ENCODE measurements around the gene LRP6. TPM values are rescaled to one million over a fixed set of nuclear protein-coding genes. Genes with fewer than 3 reads are reported as not detected.

Gene LRP6
- total RNA-seq, 1 donor from 2014 or later, result 44.4 TPM

- no peaks in the 10 kb centered on the region for H3K36me3 ChIP-seq (ENCODE audit: control insufficient read depth in 3 of 3, insufficient read depth in 3 of 3, low read length in 3 of 3)
- peaks cover 3 to 9% (median 7%) of the 10 kb centered on the region in 3 donors for H3K4me1 ChIP-seq (ENCODE audit: control insufficient read depth in 3 of 3, insufficient read depth in 3 of 3, low read length in 3 of 3)
These were observed 47.2 kb downstream of the LRP6 start for GRCh38 chr12:12219664-12220063.

GRCh38 chr12:12217018-12217359 is 49.9 kb downstream of the LRP6 start:
- H3K36me3 ChIP-seq (ENCODE audit: control insufficient read depth in 3 of 3, insufficient read depth in 3 of 3, low read length in 3 of 3), result no peaks in the 10 kb centered on the region
- no peaks in the 10 kb centered on the region for H3K27me3 ChIP-seq (ENCODE audit: control insufficient read depth in 3 of 3, insufficient read depth in 3 of 3, low read length in 3 of 3)
- H3K27ac ChIP-seq (ENCODE audit: low read depth, low read length), result no peak overlapping the region
- no peak overlapping the region for H3K4me3 ChIP-seq (ENCODE audit: low read length in 3 of 3)
- no peak overlapping the region for H3K9ac ChIP-seq (ENCODE audit: low read depth in 1 of 3, low read length in 3 of 3)
- H3K4me1 ChIP-seq (ENCODE audit: control insufficient read depth in 3 of 3, insufficient read depth in 3 of 3, low read length in 3 of 3), result peaks cover 3 to 12% (median 7%) of the 10 kb centered on the region in 3 donors
- no peaks in the 10 kb centered on the region for H3K9me3 ChIP-seq (ENCODE audit: control insufficient read depth in 3 of 3, low read length in 3 of 3)

More at GRCh38 chr12:12219664-12220063, 47.2 kb downstream of the LRP6 start:
- H3K27ac ChIP-seq (ENCODE audit: low read depth, low read length), result no peak overlapping the region
- no peak overlapping the region for H3K4me3 ChIP-seq (ENCODE audit: low read length in 3 of 3)
- H3K27me3 ChIP-seq (ENCODE audit: control insufficient read depth in 3 of 3, insufficient read depth in 3 of 3, low read length in 3 of 3), result no peaks in the 10 kb centered on the region
- H3K9me3 ChIP-seq (ENCODE audit: control insufficient read depth in 3 of 3, low read length in 3 of 3), result no peaks in the 10 kb centered on the region
- no peak overlapping the region for H3K9ac ChIP-seq (ENCODE audit: low read depth in 1 of 3, low read length in 3 of 3)

- no peaks in the 10 kb centered on the region for H3K36me3 ChIP-seq (ENCODE audit: control insufficient read depth in 3 of 3, insufficient read depth in 3 of 3, low read length in 3 of 3)
- no peaks in the 10 kb centered on the region for H3K9me3 ChIP-seq (ENCODE audit: control insufficient read depth in 3 of 3, low read length in 3 of 3)
- no peak overlapping the region for H3K27ac ChIP-seq (ENCODE audit: low read depth, low read length)
- H3K27me3 ChIP-seq (ENCODE audit: control insufficient read depth in 3 of 3, insufficient read depth in 3 of 3, low read length in 3 of 3), result no peaks in the 10 kb centered on the region
- no peak overlapping the region for H3K4me3 ChIP-seq (ENCODE audit: low read length in 3 of 3)
- no peak overlapping the region for H3K9ac ChIP-seq (ENCODE audit: low read depth in 1 of 3, low read length in 3 of 3)
- H3K4me1 ChIP-seq (ENCODE audit: control insufficient read depth in 3 of 3, insufficient read depth in 3 of 3, low read length in 3 of 3), result peaks cover 3 to 12% (median 4%) of the 10 kb centered on the region in 3 donors
These were observed 50.4 kb downstream of the LRP6 start for GRCh38 chr12:12216349-12217017.

GRCh38 chr12:12214635-12215131 is 52.2 kb downstream of the LRP6 start:
- Histone ChIP-seq H3K9me3 (ENCODE audit: control insufficient read depth in 3 of 3, low read length in 3 of 3) (no peaks in the 10 kb centered on the region), H3K27ac (ENCODE audit: low read depth, low read length) (no peak overlapping the region), H3K9ac (ENCODE audit: low read depth in 1 of 3, low read length in 3 of 3) (no peak overlapping the region), H3K27me3 (ENCODE audit: control insufficient read depth in 3 of 3, insufficient read depth in 3 of 3, low read length in 3 of 3) (no peaks in the 10 kb centered on the region), H3K36me3 (ENCODE audit: control insufficient read depth in 3 of 3, insufficient read depth in 3 of 3, low read length in 3 of 3) (no peaks in the 10 kb centered on the region), H3K4me3 (ENCODE audit: low read length in 3 of 3) (no peak overlapping the region), H3K4me1 (ENCODE audit: control insufficient read depth in 3 of 3, insufficient read depth in 3 of 3, low read length in 3 of 3) (peaks cover 3 to 9% (median 3%) of the 10 kb centered on the region in 3 donors)

- Histone ChIP-seq H3K36me3 (ENCODE audit: control insufficient read depth in 3 of 3, insufficient read depth in 3 of 3, low read length in 3 of 3) (no peaks in the 10 kb centered on the region), H3K9me3 (ENCODE audit: control insufficient read depth in 3 of 3, low read length in 3 of 3) (no peaks in the 10 kb centered on the region), H3K4me1 (ENCODE audit: control insufficient read depth in 3 of 3, insufficient read depth in 3 of 3, low read length in 3 of 3) (peaks cover 3 to 9% (median 3%) of the 10 kb centered on the region in 3 donors), H3K9ac (ENCODE audit: low read depth in 1 of 3, low read length in 3 of 3) (no peak overlapping the region), H3K27me3 (ENCODE audit: control insufficient read depth in 3 of 3, insufficient read depth in 3 of 3, low read length in 3 of 3) (no peaks in the 10 kb centered on the region), H3K27ac (ENCODE audit: low read depth, low read length) (no peak overlapping the region), H3K4me3 (ENCODE audit: low read length in 3 of 3) (no peak overlapping the region)
These were observed 52.6 kb downstream of the LRP6 start for GRCh38 chr12:12214201-12214600.

GRCh38 chr12:12212769-12213168 is 54.1 kb downstream of the LRP6 start:
- Histone ChIP-seq H3K4me3 (ENCODE audit: low read length in 3 of 3) (no peak overlapping the region), H3K4me1 (ENCODE audit: control insufficient read depth in 3 of 3, insufficient read depth in 3 of 3, low read length in 3 of 3) (peaks cover 3 to 9% (median 3%) of the 10 kb centered on the region in 3 donors), H3K27me3 (ENCODE audit: control insufficient read depth in 3 of 3, insufficient read depth in 3 of 3, low read length in 3 of 3) (no peaks in the 10 kb centered on the region), H3K9ac (ENCODE audit: low read depth in 1 of 3, low read length in 3 of 3) (no peak overlapping the region), H3K36me3 (ENCODE audit: control insufficient read depth in 3 of 3, insufficient read depth in 3 of 3, low read length in 3 of 3) (no peaks in the 10 kb centered on the region), H3K27ac (ENCODE audit: low read depth, low read length) (no peak overlapping the region), H3K9me3 (ENCODE audit: control insufficient read depth in 3 of 3, low read length in 3 of 3) (no peaks in the 10 kb centered on the region)

GRCh38 chr12:12210983-12211382 is 55.9 kb downstream of the LRP6 start:
- no peaks in the 10 kb centered on the region for H3K9me3 ChIP-seq (ENCODE audit: control insufficient read depth in 3 of 3, low read length in 3 of 3)

GRCh38 chr12:12210416-12210815 is 56.4 kb downstream of the LRP6 start:
- Histone ChIP-seq H3K27ac (ENCODE audit: low read depth, low read length) (no peak overlapping the region), H3K9ac (ENCODE audit: low read depth in 1 of 3, low read length in 3 of 3) (no peak overlapping the region), H3K36me3 (ENCODE audit: control insufficient read depth in 3 of 3, insufficient read depth in 3 of 3, low read length in 3 of 3) (no peaks in the 10 kb centered on the region), H3K4me1 (ENCODE audit: control insufficient read depth in 3 of 3, insufficient read depth in 3 of 3, low read length in 3 of 3) (peaks cover 3 to 7% (median 7%) of the 10 kb centered on the region in 3 donors), H3K4me3 (ENCODE audit: low read length in 3 of 3) (no peak overlapping the region), H3K9me3 (ENCODE audit: control insufficient read depth in 3 of 3, low read length in 3 of 3) (no peaks in the 10 kb centered on the region), H3K27me3 (ENCODE audit: control insufficient read depth in 3 of 3, insufficient read depth in 3 of 3, low read length in 3 of 3) (no peaks in the 10 kb centered on the region)

More at GRCh38 chr12:12210983-12211382, 55.9 kb downstream of the LRP6 start:
- no peaks in the 10 kb centered on the region for H3K36me3 ChIP-seq (ENCODE audit: control insufficient read depth in 3 of 3, insufficient read depth in 3 of 3, low read length in 3 of 3)
- H3K27ac ChIP-seq (ENCODE audit: low read depth, low read length), result no peak overlapping the region
- H3K4me3 ChIP-seq (ENCODE audit: low read length in 3 of 3), result no peak overlapping the region
- H3K9ac ChIP-seq (ENCODE audit: low read depth in 1 of 3, low read length in 3 of 3), result no peak overlapping the region
- H3K4me1 ChIP-seq (ENCODE audit: control insufficient read depth in 3 of 3, insufficient read depth in 3 of 3, low read length in 3 of 3), result peaks cover 3 to 7% (median 7%) of the 10 kb centered on the region in 3 donors
- H3K27me3 ChIP-seq (ENCODE audit: control insufficient read depth in 3 of 3, insufficient read depth in 3 of 3, low read length in 3 of 3), result no peaks in the 10 kb centered on the region

GRCh38 chr12:12209675-12210074 is 57.2 kb downstream of the LRP6 start:
- Histone ChIP-seq H3K36me3 (ENCODE audit: control insufficient read depth in 3 of 3, insufficient read depth in 3 of 3, low read length in 3 of 3) (no peaks in the 10 kb centered on the region), H3K27me3 (ENCODE audit: control insufficient read depth in 3 of 3, insufficient read depth in 3 of 3, low read length in 3 of 3) (no peaks in the 10 kb centered on the region), H3K9ac (ENCODE audit: low read depth in 1 of 3, low read length in 3 of 3) (no peak overlapping the region), H3K4me1 (ENCODE audit: control insufficient read depth in 3 of 3, insufficient read depth in 3 of 3, low read length in 3 of 3) (peaks cover under 1 to 7% (median 3%) of the 10 kb centered on the region in 3 donors), H3K27ac (ENCODE audit: low read depth, low read length) (no peak overlapping the region), H3K9me3 (ENCODE audit: control insufficient read depth in 3 of 3, low read length in 3 of 3) (no peaks in the 10 kb centered on the region), H3K4me3 (ENCODE audit: low read length in 3 of 3) (no peak overlapping the region)

GRCh38 chr12:12209043-12209442 is 57.8 kb downstream of the LRP6 start:
- H3K36me3 ChIP-seq (ENCODE audit: control insufficient read depth in 3 of 3, insufficient read depth in 3 of 3, low read length in 3 of 3), result no peaks in the 10 kb centered on the region
- H3K27ac ChIP-seq (ENCODE audit: low read depth, low read length), result no peak overlapping the region
- no peaks in the 10 kb centered on the region for H3K9me3 ChIP-seq (ENCODE audit: control insufficient read depth in 3 of 3, low read length in 3 of 3)
- H3K27me3 ChIP-seq (ENCODE audit: control insufficient read depth in 3 of 3, insufficient read depth in 3 of 3, low read length in 3 of 3), result no peaks in the 10 kb centered on the region
- H3K4me1 ChIP-seq (ENCODE audit: control insufficient read depth in 3 of 3, insufficient read depth in 3 of 3, low read length in 3 of 3), result peaks cover 0 to 4% (median 0%) of the 10 kb centered on the region in 3 donors
- no peak overlapping the region for H3K4me3 ChIP-seq (ENCODE audit: low read length in 3 of 3)
- H3K9ac ChIP-seq (ENCODE audit: low read depth in 1 of 3, low read length in 3 of 3), result no peak overlapping the region
